Upper lobe of left lung (tissue), 4 donors: ENCODE measurements around the gene MAML2.

Source experiments
- CTCF ChIP-seq, 6 experiments: fragments of 450-650 bp in 4 of 6; fragments of 200-600 bp in 2 of 6; sonication (generic) in 2 of 6; IDR thresholded peaks; one replicate each; pipeline ENCODE4 v1.5.1; 2016 to 2019; ENCODE audit warnings: antibody characterized with exemption in 6 of 6
- EP300 ChIP-seq, 4 donors: sonication (generic); formaldehyde crosslinking; IDR thresholded peaks; one replicate each; pipeline ENCODE4 v1.5.1; 2017; ENCODE audit warnings: antibody characterized with exemption in 4 of 4, control low read depth in 2 of 4
- POLR2A ChIP-seq, 4 donors: fragments of 450-650 bp; IDR thresholded peaks; one replicate each; pipeline ENCODE4 v1.5.1; 2016 to 2017; ENCODE audit warnings: antibody characterized with exemption in 4 of 4, mild to moderate bottlenecking in 2 of 4
- POLR2AphosphoS5 ChIP-seq, 2 donors: sonication (generic); formaldehyde crosslinking; IDR thresholded peaks; one replicate each; pipeline ENCODE4 v1.5.1; 2017; ENCODE audit warnings: antibody characterized with exemption in 2 of 2

- TF ChIP-seq CTCF (IDR thresholded peaks at IDR 0.05), result no peak
- TF ChIP-seq POLR2A (IDR thresholded peaks at IDR 0.05), result no peak
- no peak for TF ChIP-seq POLR2AphosphoS5 (IDR thresholded peaks at IDR 0.05)
- no peak for TF ChIP-seq EP300 (IDR thresholded peaks at IDR 0.05)
Observed at GRCh38 chr11:96195671-96196070, 147.3 kb downstream of the MAML2 start.
